Osteoblast (primary cell): ENCODE results near the gene ADAP1. TPM values are rescaled to one million over a fixed set of nuclear protein-coding genes. Genes with fewer than 3 reads are reported as not detected.
A peak's percentile ranks its signal among the peaks of the same experiment; 100 is the strongest.

Experiments
- DNase-seq: peaks from one replicate; pipeline ENCODE4 v3.0.0; 2011; ENCODE audit warnings: low spot score, mixed read lengths; ENCODE audit not compliant: insufficient read length; ENCODE audit errors: missing footprints
- H2AFZ ChIP-seq: 2 replicates; pipeline ENCODE4 v1.6.0; 2011; ENCODE audit warnings: mild to moderate bottlenecking, low read length
- H3K27ac ChIP-seq: 2 replicates; pipeline ENCODE4 v1.5.1; 2011; ENCODE audit warnings: mild to moderate bottlenecking, low read depth, low read length, moderate library complexity
- H3K27me3 ChIP-seq: 2 replicates; pipeline ENCODE4 v1.6.0; 2012; ENCODE audit warnings: mild to moderate bottlenecking, control low read depth, inconsistent platforms, low read length, moderate library complexity; ENCODE audit not compliant: insufficient read depth
- H3K36me3 ChIP-seq: 2 replicates; pipeline ENCODE4 v1.5.1; 2011; ENCODE audit warnings: mild to moderate bottlenecking, low read length, control low read depth, moderate library complexity; ENCODE audit not compliant: insufficient read depth
- H3K4me1 ChIP-seq: 2 replicates; pipeline ENCODE4 v1.5.1; 2011; ENCODE audit warnings: mild to moderate bottlenecking, low read length, control low read depth, moderate library complexity; ENCODE audit not compliant: insufficient read depth
- H3K4me2 ChIP-seq: 2 replicates; pipeline ENCODE4 v1.6.0; 2011; ENCODE audit warnings: mild to moderate bottlenecking, low read length; ENCODE audit not compliant: insufficient read depth
- H3K4me3 ChIP-seq: fragments of 200-600 bp; sonication (generic); 3 replicates; pipeline ENCODE4 v1.5.1; 2012; ENCODE audit warnings: mild to moderate bottlenecking, low read length, inconsistent platforms; ENCODE audit not compliant: insufficient read depth
- H3K79me2 ChIP-seq: 2 replicates; pipeline ENCODE4 v1.6.0; 2012; ENCODE audit warnings: mild to moderate bottlenecking, low read length, control low read depth, inconsistent platforms; ENCODE audit not compliant: insufficient read depth
- H3K9me3 ChIP-seq: 2 replicates; pipeline ENCODE4 v1.5.1; 2011; ENCODE audit warnings: low read depth, low read length, control low read depth
- H4K20me1 ChIP-seq: 2 replicates; pipeline ENCODE4 v1.6.0; 2012; ENCODE audit warnings: mild to moderate bottlenecking, low read length, control low read depth; ENCODE audit not compliant: insufficient read depth
- CTCF ChIP-seq: IDR thresholded peaks from 2 replicates; pipeline ENCODE4 v1.5.1; 2011; ENCODE audit warnings: mild to moderate bottlenecking, low read depth, low read length, moderate library complexity; ENCODE audit errors: extremely low read depth
- total RNA-seq: library from RNA; depleted of rRNA; stranded (reverse); fragments of >200 nt; gene quantifications from 2 replicates; pipeline ENCODE4 v1.2.3, GENCODE V29; 2012

The ADAP1 gene
- total RNA-seq, 1 donor: 2.2 TPM

- no peak for DNase-seq
Observed at GRCh38 chr7:976901-977325, 22.4 kb upstream of the ADAP1 start.

DNA sequence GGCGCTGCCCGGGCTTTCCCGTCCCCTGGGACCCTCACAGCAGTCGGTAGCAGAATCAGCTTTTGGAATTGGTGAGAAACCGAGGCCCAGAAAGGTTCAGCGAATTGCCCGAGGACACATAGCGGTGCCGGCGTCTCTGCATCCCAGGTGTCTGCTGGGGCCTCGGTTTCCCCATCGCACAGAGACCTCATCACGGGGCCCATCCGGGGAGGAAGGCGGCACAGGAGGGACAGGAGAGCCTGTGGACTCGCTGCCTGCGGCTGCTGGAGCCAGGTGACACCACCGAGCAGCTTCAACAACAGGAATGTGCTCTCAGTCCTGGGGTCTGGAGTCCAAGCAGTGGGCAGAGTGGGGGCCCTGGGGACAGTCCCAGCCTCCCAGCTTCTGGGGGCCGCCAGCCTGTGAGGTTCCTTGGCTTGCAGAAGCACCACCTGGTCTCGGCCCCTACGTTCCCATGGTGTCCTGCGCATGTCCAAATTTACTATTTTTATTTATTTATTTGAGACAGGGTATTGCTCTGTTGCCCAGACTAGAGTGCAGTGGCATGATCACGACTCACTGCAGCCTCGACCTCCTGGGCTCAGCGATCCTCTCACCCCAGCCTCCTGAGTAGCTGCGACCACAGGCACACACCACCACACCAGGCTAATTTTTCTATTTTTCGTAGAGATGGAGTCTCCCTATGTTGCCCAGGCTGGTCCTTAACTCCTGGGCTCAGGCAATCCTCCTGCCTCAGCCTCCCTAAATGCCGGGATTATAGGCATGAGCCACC is 21.4 kb upstream of the ADAP1 start:
- no peak for DNase-seq
- peaks cover 39% of the 10 kb centered on the region for H4K20me1 ChIP-seq
- TF ChIP-seq CTCF: no peak
- H3K9me3 ChIP-seq: no peaks in the 10 kb centered on the region
- peaks cover 23% of the 10 kb centered on the region for H3K36me3 ChIP-seq
- no peak overlapping the region for H3K27ac ChIP-seq
- H3K4me3 ChIP-seq: peak overlapping the region; percentile 98
- peaks cover 18% of the 10 kb centered on the region for H3K4me1 ChIP-seq
- peak overlapping the region; percentile 94 for H2AFZ ChIP-seq
- H3K79me2 ChIP-seq: peaks cover 39% of the 10 kb centered on the region
- peaks cover 3% of the 10 kb centered on the region for H3K27me3 ChIP-seq
- peak overlapping the region; percentile 86 for H3K4me2 ChIP-seq

More at GRCh38 chr7:976901-977325, 22.4 kb upstream of the ADAP1 start:
- Histone ChIP-seq H3K79me2 (peaks cover 32% of the 10 kb centered on the region), H3K4me1 (peaks cover 18% of the 10 kb centered on the region), H2AFZ (no peak overlapping the region), H3K9me3 (no peaks in the 10 kb centered on the region), H3K4me3 (no peak overlapping the region), H3K4me2 (no peak overlapping the region), H3K27ac (no peak overlapping the region), H3K27me3 (peaks cover 3% of the 10 kb centered on the region), H3K36me3 (peaks cover 16% of the 10 kb centered on the region), H4K20me1 (peaks cover 33% of the 10 kb centered on the region)
- TF ChIP-seq CTCF: no peak

DNA sequence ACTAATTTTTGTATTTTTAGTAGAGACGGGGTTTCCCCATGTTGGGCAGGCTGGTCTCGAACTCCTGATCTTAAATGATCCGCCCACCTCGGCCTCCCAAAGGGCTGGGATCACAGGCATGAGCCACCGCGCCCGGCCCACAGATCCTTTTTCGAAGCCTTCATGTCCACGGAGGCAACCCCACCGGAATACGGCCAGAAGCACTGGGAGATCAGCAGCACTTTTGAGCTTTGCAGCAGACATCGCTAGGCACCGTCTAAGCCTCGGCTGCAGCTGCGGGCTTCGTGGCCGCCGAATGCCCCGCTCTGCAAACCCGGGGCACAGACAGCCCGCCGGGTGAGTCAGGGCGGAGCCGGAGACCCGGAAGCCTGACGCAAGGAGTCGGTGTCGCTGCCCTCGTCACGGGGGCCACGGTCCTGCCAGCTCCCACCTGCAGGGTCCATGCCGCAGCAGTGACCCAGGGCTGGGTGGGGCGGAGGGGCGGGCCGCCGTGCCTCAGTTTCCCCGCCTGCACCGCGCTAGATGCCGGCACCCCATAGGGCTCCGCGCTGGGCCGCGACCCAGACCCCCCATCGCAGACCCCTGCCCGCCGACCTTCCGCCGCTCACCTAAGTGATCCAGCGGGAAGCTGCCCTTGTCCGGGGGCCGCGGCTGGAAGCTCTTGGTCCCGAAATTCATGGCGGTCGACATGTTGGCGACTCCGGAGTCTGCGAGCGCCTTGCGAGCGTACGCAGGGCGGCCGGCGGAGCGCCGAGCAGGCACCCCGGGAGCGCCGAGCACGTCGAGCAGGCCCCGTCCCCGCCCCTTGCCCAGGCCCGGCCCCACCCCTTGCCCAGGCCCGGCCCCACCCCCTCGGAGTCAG is 20.6 kb upstream of the ADAP1 start, which contains the start of gene COX19:
Gene COX19 (minus strand): TSS at position 730 of the 862 bp plus-strand sequence. CDS start 40 bp downstream, at position 690.
- Histone ChIP-seq H3K4me2 (peak within 1 kb of the TSS; percentile 97), H3K79me2 (peaks cover 44% of the 10 kb centered on the region), H3K27ac (peak within 1 kb of the TSS; percentile 90)

More for the DNA sequence above, 20.6 kb upstream of the ADAP1 start, which contains the start of gene COX19:
- DNase-seq: peak; percentile 99
- H3K9me3 ChIP-seq: no peaks in the 10 kb centered on the region
- H3K36me3 ChIP-seq: peaks cover 27% of the 10 kb centered on the region
- peaks cover 18% of the 10 kb centered on the region for H3K4me1 ChIP-seq
- H4K20me1 ChIP-seq: peaks cover 43% of the 10 kb centered on the region
- peak within 1 kb of the TSS; percentile 98 for H3K4me3 ChIP-seq
- peak within 1 kb of the TSS; percentile 94 for H2AFZ ChIP-seq
- TF ChIP-seq CTCF: no peak
- peaks cover 3% of the 10 kb centered on the region for H3K27me3 ChIP-seq
